ENCODE measurements around the gene GATAD2A.

Gene GATAD2A

GRCh38 chr19:19534556-19535265 is 129.2 kb downstream of the GATAD2A start:
- DNase-seq = no peak

GRCh38 chr19:19535311-19536191 is 130.1 kb downstream of the GATAD2A start:
- no peak for DNase-seq

- no peak for DNase-seq
These were observed 131.9 kb downstream of the GATAD2A start for GRCh38 chr19:19537075-19538048.

GRCh38 chr19:19538061-19538784 is 132.7 kb downstream of the GATAD2A start, which contains the start of gene CILP2:
TSS of gene CILP2 (plus strand) at chr19:19538265. CDS start at chr19:19538350, 85 bp downstream.
- no peak for DNase-seq

- DNase-seq = no peak
These were observed 133.3 kb downstream of the GATAD2A start for GRCh38 chr19:19538785-19539166.

- no peak for DNase-seq
These were observed 134.2 kb downstream of the GATAD2A start for GRCh38 chr19:19539698-19540063.

GRCh38 chr19:19540064-19540714 is 134.7 kb downstream of the GATAD2A start:
- DNase-seq = peak; percentile 25

GRCh38 chr19:19540715-19541515 is 135.4 kb downstream of the GATAD2A start:
- DNase-seq = peak; percentile 40

- no peak for DNase-seq
These were observed 136.1 kb downstream of the GATAD2A start for GRCh38 chr19:19541616-19542015.

GRCh38 chr19:19542507-19542906 is 137.0 kb downstream of the GATAD2A start:
- no peak for DNase-seq

GRCh38 chr19:19543101-19543500 is 137.6 kb downstream of the GATAD2A start:
- no peak for DNase-seq

- DNase-seq = no peak
These were observed 138.2 kb downstream of the GATAD2A start for GRCh38 chr19:19543640-19544039.

GRCh38 chr19:19544257-19544953 is 138.9 kb downstream of the GATAD2A start:
- DNase-seq = no peak

GRCh38 chr19:19544954-19545591 is 139.6 kb downstream of the GATAD2A start:
- DNase-seq = no peak

GRCh38 chr19:19545707-19546106 is 140.2 kb downstream of the GATAD2A start:
- DNase-seq = no peak

GRCh38 chr19:19546751-19547162 is 141.3 kb downstream of the GATAD2A start:
- DNase-seq = no peak

GRCh38 chr19:19547674-19548336 is 142.3 kb downstream of the GATAD2A start:
- DNase-seq = no peak

GRCh38 chr19:19548915-19549759 is 143.7 kb downstream of the GATAD2A start:
- DNase-seq = no peak
